CD4-positive, alpha-beta memory T cell (primary cell): Measurements from ENCODE around the gene NES. TPM values are rescaled to one million over a fixed set of nuclear protein-coding genes. Genes with fewer than 3 reads are reported as not detected.

Source experiments
- CTCF ChIA-PET: fragments of 350-600 bp; sonication (Branson Sonifier 250); formaldehyde crosslinking; loops from one replicate; lab custom pipeline; 2021; ENCODE audit warnings: inconsistent platforms; ENCODE audit not compliant: partially characterized antibody; lab: Charles Lee
- POLR2A ChIA-PET: fragments of 350-600 bp; sonication (Branson Sonifier 250); formaldehyde crosslinking; loops from one replicate; lab custom pipeline; 2021; ENCODE audit not compliant: partially characterized antibody; lab: Charles Lee
- DNase-seq, 5 donors: peaks; one replicate each; pipeline versions ENCODE4 v3.0.0 to v3.0.0-alpha.2; 2020 to 2022; ENCODE audit warnings: mixed read lengths in 1 of 5
- H3K27ac ChIP-seq: one replicate; pipeline ENCODE4 v1.7.0; 2013; ENCODE audit warnings: low read depth, low read length
- H3K27me3 ChIP-seq: 2 replicates; pipeline ENCODE4 v1.7.0; 2013; ENCODE audit warnings: mild to moderate bottlenecking, low read length, moderate library complexity; ENCODE audit not compliant: insufficient read depth
- H3K36me3 ChIP-seq: 2 replicates; pipeline ENCODE4 v1.7.0; 2013; ENCODE audit warnings: mild to moderate bottlenecking, low read length, moderate library complexity; ENCODE audit not compliant: insufficient read depth
- H3K4me1 ChIP-seq: 2 replicates; pipeline ENCODE4 v1.7.0; 2013; ENCODE audit warnings: mild to moderate bottlenecking, low read length, moderate library complexity; ENCODE audit not compliant: insufficient read depth
- H3K4me3 ChIP-seq, 2 donors: one replicate each; pipeline ENCODE4 v1.7.0; 2013; ENCODE audit warnings: low read length in 2 of 2, mild to moderate bottlenecking in 1 of 2
- H3K9me3 ChIP-seq, 2 donors: one replicate each; pipeline ENCODE4 v1.7.0; 2013; ENCODE audit warnings: low read length in 2 of 2, control low read depth in 1 of 2; ENCODE audit not compliant: control insufficient read depth in 1 of 2
- H3K27ac Mint-ChIP-seq, 7 donors: one replicate each; pipeline ENCODE4 v1.8.0; 2020 to 2021; ENCODE audit warnings: mixed read lengths in 7 of 7, mild to moderate bottlenecking in 6 of 7, inconsistent platforms in 3 of 7, moderate library complexity in 3 of 7
- H3K27me3 Mint-ChIP-seq, 2 donors: one replicate each; pipeline ENCODE4 v1.8.0; 2020 to 2021; ENCODE audit warnings: mixed read lengths in 2 of 2
- H3K36me3 Mint-ChIP-seq, 2 donors: one replicate each; pipeline ENCODE4 v1.8.0; 2020 to 2021; ENCODE audit warnings: mixed read lengths in 2 of 2, inconsistent platforms in 1 of 2, mild to moderate bottlenecking in 1 of 2
- H3K4me1 Mint-ChIP-seq, 4 donors: one replicate each; pipeline ENCODE4 v1.8.0; 2020 to 2021; ENCODE audit warnings: mixed read lengths in 4 of 4, mild to moderate bottlenecking in 1 of 4
- H3K4me3 Mint-ChIP-seq, 8 donors: one replicate each; pipeline ENCODE4 v1.8.0; 2020 to 2021; ENCODE audit warnings: mixed read lengths in 8 of 8, mild to moderate bottlenecking in 7 of 8, moderate library complexity in 6 of 8, inconsistent platforms in 3 of 8
- H3K9me3 Mint-ChIP-seq, 8 donors: one replicate each; pipeline ENCODE4 v1.8.0; 2020 to 2021; ENCODE audit warnings: mixed read lengths in 8 of 8, mild to moderate bottlenecking in 5 of 8, inconsistent platforms in 3 of 8, moderate library complexity in 1 of 8
- intact Hi-C: fragments of 100-400 bp; cut with micrococcal nuclease; formaldehyde crosslinking; loops from one replicate; pipeline ENCODE4 v1.15.1; 2023
- polyA plus RNA-seq, 2 donors: library from polyadenylated mRNA; unstranded; fragments of 300-500 nt; fragmentation: Illumina TruSeq; gene quantifications; one replicate each; pipeline ENCODE4 v1.2.3, GENCODE V29; 2021
- total RNA-seq, 2 experiments: library from RNA; stranded (reverse); gene quantifications; one replicate each; pipeline ENCODE4 v1.2.3, GENCODE V29; 2021

Gene NES, protein sequence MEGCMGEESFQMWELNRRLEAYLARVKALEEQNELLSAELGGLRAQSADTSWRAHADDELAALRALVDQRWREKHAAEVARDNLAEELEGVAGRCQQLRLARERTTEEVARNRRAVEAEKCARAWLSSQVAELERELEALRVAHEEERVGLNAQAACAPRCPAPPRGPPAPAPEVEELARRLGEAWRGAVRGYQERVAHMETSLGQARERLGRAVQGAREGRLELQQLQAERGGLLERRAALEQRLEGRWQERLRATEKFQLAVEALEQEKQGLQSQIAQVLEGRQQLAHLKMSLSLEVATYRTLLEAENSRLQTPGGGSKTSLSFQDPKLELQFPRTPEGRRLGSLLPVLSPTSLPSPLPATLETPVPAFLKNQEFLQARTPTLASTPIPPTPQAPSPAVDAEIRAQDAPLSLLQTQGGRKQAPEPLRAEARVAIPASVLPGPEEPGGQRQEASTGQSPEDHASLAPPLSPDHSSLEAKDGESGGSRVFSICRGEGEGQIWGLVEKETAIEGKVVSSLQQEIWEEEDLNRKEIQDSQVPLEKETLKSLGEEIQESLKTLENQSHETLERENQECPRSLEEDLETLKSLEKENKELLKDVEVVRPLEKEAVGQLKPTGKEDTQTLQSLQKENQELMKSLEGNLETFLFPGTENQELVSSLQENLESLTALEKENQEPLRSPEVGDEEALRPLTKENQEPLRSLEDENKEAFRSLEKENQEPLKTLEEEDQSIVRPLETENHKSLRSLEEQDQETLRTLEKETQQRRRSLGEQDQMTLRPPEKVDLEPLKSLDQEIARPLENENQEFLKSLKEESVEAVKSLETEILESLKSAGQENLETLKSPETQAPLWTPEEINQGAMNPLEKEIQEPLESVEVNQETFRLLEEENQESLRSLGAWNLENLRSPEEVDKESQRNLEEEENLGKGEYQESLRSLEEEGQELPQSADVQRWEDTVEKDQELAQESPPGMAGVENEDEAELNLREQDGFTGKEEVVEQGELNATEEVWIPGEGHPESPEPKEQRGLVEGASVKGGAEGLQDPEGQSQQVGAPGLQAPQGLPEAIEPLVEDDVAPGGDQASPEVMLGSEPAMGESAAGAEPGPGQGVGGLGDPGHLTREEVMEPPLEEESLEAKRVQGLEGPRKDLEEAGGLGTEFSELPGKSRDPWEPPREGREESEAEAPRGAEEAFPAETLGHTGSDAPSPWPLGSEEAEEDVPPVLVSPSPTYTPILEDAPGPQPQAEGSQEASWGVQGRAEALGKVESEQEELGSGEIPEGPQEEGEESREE (N-terminal part only)
- total RNA-seq: not detected
- not detected for polyA plus RNA-seq

DNA sequence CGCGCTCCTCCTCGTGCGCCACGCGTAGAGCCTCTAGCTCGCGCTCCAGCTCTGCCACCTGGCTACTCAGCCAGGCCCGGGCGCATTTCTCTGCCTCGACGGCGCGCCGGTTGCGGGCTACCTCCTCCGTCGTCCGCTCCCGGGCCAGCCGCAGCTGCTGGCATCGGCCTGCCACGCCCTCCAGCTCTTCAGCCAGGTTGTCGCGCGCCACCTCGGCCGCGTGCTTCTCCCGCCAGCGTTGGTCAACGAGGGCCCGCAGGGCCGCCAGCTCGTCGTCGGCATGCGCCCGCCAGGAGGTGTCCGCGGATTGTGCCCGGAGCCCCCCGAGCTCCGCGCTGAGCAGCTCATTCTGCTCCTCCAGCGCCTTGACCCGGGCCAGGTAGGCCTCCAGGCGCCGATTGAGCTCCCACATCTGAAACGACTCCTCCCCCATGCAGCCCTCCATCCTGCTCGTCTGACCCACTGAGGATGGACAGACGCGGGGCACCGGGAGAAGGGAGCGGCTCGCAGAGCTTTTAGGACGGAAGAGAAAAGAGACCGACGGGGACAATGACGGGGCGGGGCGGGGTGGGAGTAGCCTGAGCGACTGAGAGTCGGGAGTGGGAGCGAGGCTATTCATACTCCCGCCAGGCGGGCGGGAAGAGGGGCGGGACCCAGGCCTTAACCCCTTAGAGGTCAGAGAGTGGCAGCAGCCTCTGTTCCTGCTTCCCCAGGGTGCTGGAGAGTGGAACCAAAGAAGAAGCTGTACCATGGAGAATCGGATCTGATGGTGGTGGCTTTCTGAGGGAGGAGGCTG lies at the start of gene NES:
Gene NES, minus strand, starts transcription at position 588 of the 796 bp plus-strand sequence. Its CDS starts 143 bp downstream, at position 445.
- POLR2A ChIA-PET: interaction anchor here (0.8 kb wide), 1 partner anchor 50 kb away, joined by 3 read pairs; no protein-coding TSS in a partner anchor
- intact Hi-C loops: no loop called here
- H3K27me3 ChIP-seq: peaks cover 34% of the 10 kb centered on the region

DNA sequence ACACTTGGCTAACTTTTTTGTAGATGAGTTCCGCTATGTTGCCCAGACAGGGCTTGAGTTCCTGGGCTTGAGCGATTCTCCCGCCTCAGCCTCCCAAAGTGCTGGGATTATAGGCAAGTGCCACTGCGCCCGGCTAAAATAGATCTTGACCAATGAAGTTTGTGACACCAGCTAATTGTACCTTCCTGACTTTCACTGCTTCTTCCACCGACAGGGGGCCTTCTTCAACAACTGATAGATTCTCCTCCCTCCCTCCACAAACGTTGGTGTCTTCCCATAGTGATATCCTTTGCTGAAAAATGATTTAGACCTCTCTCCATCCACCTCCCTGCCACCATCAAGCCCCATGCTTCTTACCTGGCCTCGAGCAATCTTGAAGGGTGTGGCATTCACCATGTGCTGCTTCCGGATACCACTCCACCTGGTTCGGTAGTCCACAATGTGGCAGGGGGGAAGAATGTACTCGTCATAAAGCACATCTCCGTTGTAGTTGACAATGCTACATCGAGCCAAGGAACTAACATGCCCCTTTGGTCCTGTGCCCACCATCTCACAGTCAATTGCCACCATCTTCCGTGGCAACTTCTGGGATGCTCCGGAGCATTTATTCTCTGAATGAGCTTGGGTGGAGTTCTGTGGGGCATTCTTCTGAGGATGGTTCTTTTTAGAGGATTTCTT lies 49.5 kb upstream of the NES start:
- DNase-seq: peak; percentile 48 to 64 (median 59)
- Histone ChIP-seq H3K27ac (peak overlapping the region; percentile 90), H3K4me1 (peaks cover 54% of the 10 kb centered on the region)

More for the DNA sequence above, at the start of gene NES:
- H3K4me1 Mint-ChIP-seq: peaks cover 1 to 14% (median 12%) of the 10 kb centered on the region in 4 donors
- no peaks in the 10 kb centered on the region for H3K36me3 ChIP-seq
- DNase-seq: no peak
- peaks cover 14% of the 10 kb centered on the region for H3K4me1 ChIP-seq
- H3K4me3 Mint-ChIP-seq: peak within 1 kb of the TSS; percentile 28 to 74 (median 53)
- no peak within 1 kb of the TSS for H3K27ac ChIP-seq
- H3K27me3 Mint-ChIP-seq: peaks cover 44 to 52% of the 10 kb centered on the region in 2 donors
- no peaks in the 10 kb centered on the region for H3K9me3 ChIP-seq
- H3K36me3 Mint-ChIP-seq: no peaks in the 10 kb centered on the region
- CTCF ChIA-PET: interaction anchor here (0.8 to 6.2 kb wide), 9 partner anchors 12 to 60 kb away, joined by 3 to 60 read pairs (median 15); partner anchors contain the start of gene CRABP2
- H3K27ac Mint-ChIP-seq: peak within 1 kb of the TSS in 4 of 7 donors; percentile 21 to 76 (median 64)
- H3K4me3 ChIP-seq: no peak within 1 kb of the TSS
- peaks cover 0 to 2% (median 0%) of the 10 kb centered on the region in 8 donors for H3K9me3 Mint-ChIP-seq

DNA sequence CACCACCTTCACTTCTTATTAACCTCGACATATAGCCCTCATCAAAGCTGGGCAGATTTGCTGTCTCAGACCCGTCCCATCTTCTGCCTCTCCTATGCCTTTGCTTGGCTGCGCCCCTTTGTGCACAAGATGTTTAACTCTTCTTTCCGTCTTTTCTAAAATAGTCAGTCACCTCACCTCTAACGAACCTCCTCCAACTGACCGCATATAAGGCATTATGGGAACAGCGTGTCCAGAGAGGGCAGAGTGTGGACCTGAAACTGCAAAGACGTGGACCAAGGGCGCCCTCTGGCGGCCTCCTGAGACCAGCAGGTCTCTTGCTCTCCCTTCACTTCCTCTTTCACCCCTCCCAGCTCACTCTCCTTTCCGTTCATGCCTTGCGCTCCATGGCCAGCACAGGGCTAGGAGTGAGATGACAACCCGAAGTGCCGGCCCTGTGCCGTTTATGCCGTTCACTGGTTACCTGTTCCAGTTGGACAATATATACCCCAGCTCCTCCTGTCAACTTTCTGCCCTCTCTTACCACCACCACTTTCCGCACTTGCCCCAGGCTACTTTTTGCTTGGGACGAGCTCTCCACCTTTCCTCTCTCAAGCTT lies 48.6 kb upstream of the NES start:
- intact Hi-C loops: loop anchor here (1.0 to 5.0 kb wide), 5 partner anchors 36 to 167 kb away; partner anchors contain the start of gene NTRK1
- Histone ChIP-seq H3K4me1 (peaks cover 54% of the 10 kb centered on the region), H3K27me3 (no peaks in the 10 kb centered on the region), H3K27ac (peak overlapping the region; percentile 90), H3K36me3 (peaks cover 40% of the 10 kb centered on the region), H3K4me3 (peak overlapping the region; percentile 8 to 99), H3K9me3 (no peaks in the 10 kb centered on the region)
- ChIA-PET POLR2A (interaction anchor here (0.7 to 7.8 kb wide), 17 partner anchors 10 to 221 kb away, joined by 3 to 126 read pairs (median 4); partner anchors contain the start of genes HDGF, MRPL24, NTRK1 and PRCC), CTCF (interaction anchor here (0.6 to 6.9 kb wide), 49 partner anchors 8 to 369 kb away, joined by 3 to 314 read pairs (median 7); partner anchors contain the start of genes CRABP2, HDGF, INSRR and MRPL24)
- no peaks in the 10 kb centered on the region for H3K27me3 Mint-ChIP-seq
- no peaks in the 10 kb centered on the region for H3K9me3 Mint-ChIP-seq
- peaks cover 22 to 43% of the 10 kb centered on the region in 2 donors for H3K36me3 Mint-ChIP-seq
- H3K4me3 Mint-ChIP-seq: no peak overlapping the region
- H3K4me1 Mint-ChIP-seq: peaks cover 11 to 24% (median 15%) of the 10 kb centered on the region in 4 donors
- peak; percentile 73 to 79 (median 77) for DNase-seq
- no peak overlapping the region for H3K27ac Mint-ChIP-seq

More for the DNA sequence above, 49.5 kb upstream of the NES start:
- Mint-ChIP-seq H3K4me3 (no peak overlapping the region), H3K27me3 (no peaks in the 10 kb centered on the region), H3K9me3 (no peaks in the 10 kb centered on the region), H3K36me3 (peaks cover 16 to 35% of the 10 kb centered on the region in 2 donors), H3K4me1 (peaks cover 11 to 24% (median 15%) of the 10 kb centered on the region in 4 donors), H3K27ac (peak overlapping the region in 1 of 7 donors; percentile 98)
- H3K4me3 ChIP-seq: peak overlapping the region; percentile 96 to 99
- H3K36me3 ChIP-seq: peaks cover 31% of the 10 kb centered on the region
- ChIA-PET CTCF (interaction anchor here (0.6 to 6.9 kb wide), 49 partner anchors 9 to 370 kb away, joined by 3 to 314 read pairs (median 7); partner anchors contain the start of genes CRABP2, HDGF, INSRR and MRPL24), POLR2A (interaction anchor here (0.9 to 7.8 kb wide), 20 partner anchors 10 to 226 kb away, joined by 3 to 126 read pairs (median 6); partner anchors contain the start of genes CRABP2, HDGF, MEF2D and MRPL24)
- no peaks in the 10 kb centered on the region for H3K9me3 ChIP-seq
- H3K27me3 ChIP-seq: no peaks in the 10 kb centered on the region
- intact Hi-C loops: loop anchor here (1.0 to 5.0 kb wide), 4 partner anchors 37 to 166 kb away; partner anchors contain the start of gene NTRK1

GRCh38 chr1:156721535-156721934 lies 44.3 kb upstream of the NES start:
- Mint-ChIP-seq H3K9me3 (no peaks in the 10 kb centered on the region), H3K4me1 (peaks cover 0 to 20% (median 13%) of the 10 kb centered on the region in 4 donors), H3K27ac (no peak overlapping the region), H3K36me3 (peaks cover 31 to 47% of the 10 kb centered on the region in 2 donors), H3K4me3 (no peak overlapping the region), H3K27me3 (no peaks in the 10 kb centered on the region)
- H3K4me1 ChIP-seq: peaks cover 34% of the 10 kb centered on the region
- H3K27me3 ChIP-seq: no peaks in the 10 kb centered on the region
- DNase-seq: no peak
- CTCF ChIA-PET: interaction anchor here (0.7 to 14.1 kb wide), 4 partner anchors 10 to 94 kb away, joined by 3 to 146 read pairs (median 6); partner anchors contain the start of gene CRABP2
- H3K36me3 ChIP-seq: peaks cover 44% of the 10 kb centered on the region
- H3K4me3 ChIP-seq: no peak overlapping the region
- H3K27ac ChIP-seq: no peak overlapping the region
- POLR2A ChIA-PET: interaction anchor here (1.2 kb wide), 1 partner anchor 14 kb away, joined by 3 read pairs; no protein-coding TSS in a partner anchor
- intact Hi-C loops: no loop called here
- H3K9me3 ChIP-seq: no peaks in the 10 kb centered on the region

GRCh38 chr1:156721131-156721530 lies 43.9 kb upstream of the NES start:
- Histone ChIP-seq H3K4me1 (peaks cover 30% of the 10 kb centered on the region), H3K36me3 (peaks cover 44% of the 10 kb centered on the region), H3K27ac (no peak overlapping the region), H3K9me3 (no peaks in the 10 kb centered on the region), H3K4me3 (no peak overlapping the region), H3K27me3 (no peaks in the 10 kb centered on the region)
- H3K36me3 Mint-ChIP-seq: peaks cover 31 to 48% of the 10 kb centered on the region in 2 donors
- H3K4me1 Mint-ChIP-seq: peaks cover 0 to 20% (median 13%) of the 10 kb centered on the region in 4 donors
- intact Hi-C loops: no loop called here
- ChIA-PET CTCF (interaction anchor here (0.9 to 14.1 kb wide), 3 partner anchors 10 to 33 kb away, joined by 3 to 146 read pairs (median 10); partner anchors contain the start of gene CRABP2), POLR2A (interaction anchor here (1.2 to 1.6 kb wide), 2 partner anchors 14 to 20 kb away, joined by 3 to 4 read pairs; partner anchors contain the start of gene MRPL24)
- no peaks in the 10 kb centered on the region for H3K27me3 Mint-ChIP-seq
- no peaks in the 10 kb centered on the region for H3K9me3 Mint-ChIP-seq
- no peak overlapping the region for H3K4me3 Mint-ChIP-seq
- no peak for DNase-seq
- no peak overlapping the region for H3K27ac Mint-ChIP-seq
